Heart right ventricle (tissue), 16 donors: ENCODE measurements around the gene CACNA1E. TPM values are rescaled to one million over a fixed set of nuclear protein-coding genes. Genes with fewer than 3 reads are reported as not detected.

Source experiments
- ATAC-seq, 8 donors: fragments of 200-7000 bp; cut with Tn5 transposase; one replicate each; pipeline ENCODE4 v1.9.1; 2020; ENCODE audit warnings: mild to moderate bottlenecking in 8 of 8, moderate library complexity in 8 of 8, moderate number of reproducible peaks in 1 of 8
- DNase-seq, 2 donors: peaks; one replicate each; pipeline ENCODE4 v3.0.0-alpha.2; 2020
- H3K27ac ChIP-seq, 10 donors: fragments of 200-600 bp; sonication (generic) in 2 of 10; one replicate each; pipeline versions ENCODE4 v1.5.0 to v1.8.0; 2020 to 2022; ENCODE audit warnings: mild to moderate bottlenecking in 3 of 10
- H3K27me3 ChIP-seq, 7 donors: fragments of 200-600 bp; one replicate each; pipeline ENCODE4 v1.8.0; 2021 to 2022; ENCODE audit warnings: mild to moderate bottlenecking in 2 of 7
- H3K36me3 ChIP-seq, 9 donors: fragments of 200-600 bp; sonication (generic) in 1 of 9; one replicate each; pipeline versions ENCODE4 v1.5.0 to v1.8.0; 2020 to 2022; ENCODE audit warnings: mild to moderate bottlenecking in 2 of 9
- H3K4me1 ChIP-seq, 9 donors: fragments of 200-600 bp; sonication (generic) in 1 of 9; one replicate each; pipeline versions ENCODE4 v1.5.0 to v1.8.0; 2020 to 2022; ENCODE audit warnings: mild to moderate bottlenecking in 4 of 9
- H3K4me3 ChIP-seq, 10 donors: fragments of 200-600 bp; sonication (generic) in 2 of 10; one replicate each; pipeline versions ENCODE4 v1.5.0 to v1.8.0; 2020 to 2022; ENCODE audit warnings: mild to moderate bottlenecking in 7 of 10, moderate library complexity in 2 of 10
- H3K9me3 ChIP-seq, 11 donors: fragments of 200-600 bp in 10 of 11; sonication (generic) in 2 of 11; one replicate each; pipeline versions ENCODE4 v1.5.0 to v1.8.0; 2013 to 2022; ENCODE audit warnings: mild to moderate bottlenecking in 2 of 11, control low read depth in 1 of 11, moderate library complexity in 1 of 11
- CTCF ChIP-seq, 9 donors: fragments of 200-600 bp; sonication (generic) in 2 of 9; IDR thresholded peaks; one replicate each; pipeline versions ENCODE4 v1.5.0 to v1.8.0; 2021 to 2022; ENCODE audit warnings: antibody characterized with exemption in 9 of 9, mild to moderate bottlenecking in 5 of 9, moderate library complexity in 1 of 9
- WGBS, 2 donors: extraction: QIAGEN DNeasy Blood & Tissue Kit; methylation state at CpG; one replicate each; pipeline ENCODE4 v1.1.7; 2013; ENCODE audit warnings: inconsistent platforms in 1 of 2; 5-methylcytosine and 5-hydroxymethylcytosine counted together
- intact Hi-C, 10 donors: fragments of 100-400 bp; cut with DNase I; formaldehyde crosslinking; loops; one replicate each; pipeline versions ENCODE4 v1.11.1 to v1.14.2; 2022
- polyA plus RNA-seq, 2 donors: library from polyadenylated mRNA; stranded (reverse); fragments of 200-250 nt; gene quantifications; one replicate each; pipeline ENCODE4 v1.2.3, GENCODE V29; 2013
- total RNA-seq, 10 donors: library from RNA; stranded (reverse); fragmentation: NEBNext Ultra II Directional in 3 of 10; extraction: Animal tissue kit (Norgen Biotek cat#: 25700) in 3 of 10; gene quantifications; one replicate each; pipeline versions ENCODE4 v1.2.1 to v1.2.4, GENCODE V29; 2021 to 2023
- donor health status: Arrhythmogenic right ventricular cardiomyopathy.
- donor health status: ischemic (EF 13 %, LVEDD 7.1; RV severe dilation, severe dysfunction).
- donor health status: healthy with polysubstance abuse.
- donor health status: DM: no; HTN: yes; CAD: no.
- donor health status: DM: no; HTN: no; CAD: no.
- donor health status: ischemic (EF 25% LVEDD 6.9; RV normal size, moderate dysfunction).
- donor health status: ischemic (EF 25% LVEDD 5.7; RV mildly dilated, moderate dysfunction).
- donor health status: healthy.
- donor health status: DM: yes; HTN: yes; CAD: no.
- donor health status: Ischemic cardiomyopathy.
- donor health status: ischemic (EF 35%, LVEDD 5.7; RV mildly dilated, moderate dysfunction).
- donor health status: nonischemic (EF 11% LVEDD 7.7; RV severe dilation, severe dysfunction).
- donor health status: DM: yes; HTN: yes; CAD: no.
- donor health status: PGD.
- donor health status: ischemic (EF 29% LVEDD 5.4; RV normal size, mild dysfunction).
- donor health status: nonischemic (EF 23%, LVEDD 6.1; RV moderate dilation, normal function).

The CACNA1E gene
- total and polyA plus RNA-seq, 12 donors, result 0.04 to 21.7 (median 0.71) TPM

GRCh38 chr1:181493885-181494284, 10.6 kb downstream of the CACNA1E start:
- H3K36me3 ChIP-seq, result no peaks in the 10 kb centered on the region
- no peaks in the 10 kb centered on the region for H3K9me3 ChIP-seq
- no peak for ATAC-seq
- TF ChIP-seq CTCF (IDR thresholded peaks at IDR 0.05), result no peak
- no peak overlapping the region for H3K27ac ChIP-seq
- 76 to 82% methylated on average over 4 of the region's 4 CpGs for WGBS, 2 donors
- intact Hi-C loops, result no loop called here
- DNase-seq, result no peak
- no peak overlapping the region for H3K4me3 ChIP-seq
- peaks cover 0 to 9% (median 0%) of the 10 kb centered on the region in 9 donors for H3K4me1 ChIP-seq
- H3K27me3 ChIP-seq, result peaks cover 0 to 95% (median 65%) of the 10 kb centered on the region in 7 donors

- H3K4me3 ChIP-seq, result no peak overlapping the region
- ATAC-seq (no peak), DNase-seq (no peak)
- intact Hi-C loops, result no loop called here
- H3K4me1 ChIP-seq, result no peaks in the 10 kb centered on the region
- no peak overlapping the region for H3K27ac ChIP-seq
- 49 to 62% methylated on average over 1 of the region's 1 CpG for WGBS, 2 donors
- H3K27me3 ChIP-seq, result peaks cover 0 to 96% (median 66%) of the 10 kb centered on the region in 7 donors
- TF ChIP-seq CTCF (IDR thresholded peaks at IDR 0.05), result no peak
- no peaks in the 10 kb centered on the region for H3K9me3 ChIP-seq
- H3K36me3 ChIP-seq, result no peaks in the 10 kb centered on the region
These were observed 13.4 kb downstream of the CACNA1E start for GRCh38 chr1:181496759-181497158.

GRCh38 chr1:181497870-181498269, 14.6 kb downstream of the CACNA1E start:
- no peak overlapping the region for H3K27ac ChIP-seq
- H3K27me3 ChIP-seq, result peaks cover 0 to 94% (median 59%) of the 10 kb centered on the region in 7 donors
- no peak for TF ChIP-seq CTCF (IDR thresholded peaks at IDR 0.05)
- peaks cover 0 to 2% (median 0%) of the 10 kb centered on the region in 9 donors for H3K4me1 ChIP-seq
- H3K9me3 ChIP-seq, result no peaks in the 10 kb centered on the region
- no peak overlapping the region for H3K4me3 ChIP-seq
- ATAC-seq (no peak), DNase-seq (no peak)
- WGBS, 2 donors, result 65 to 75% methylated on average over 6 of the region's 6 CpGs
- H3K36me3 ChIP-seq, result no peaks in the 10 kb centered on the region
- intact Hi-C loops, result no loop called here

GRCh38 chr1:181499825-181500224, 16.5 kb downstream of the CACNA1E start:
- no peak overlapping the region for H3K4me3 ChIP-seq
- 87 to 91% methylated on average over 4 of the region's 4 CpGs for WGBS, 2 donors
- H3K4me1 ChIP-seq, result peaks cover 0 to 21% (median 0%) of the 10 kb centered on the region in 9 donors
- H3K36me3 ChIP-seq, result no peaks in the 10 kb centered on the region
- intact Hi-C loops, result no loop called here
- no peak for DNase-seq
- H3K27me3 ChIP-seq, result peaks cover 0 to 77% (median 49%) of the 10 kb centered on the region in 7 donors
- no peaks in the 10 kb centered on the region for H3K9me3 ChIP-seq
- H3K27ac ChIP-seq, result no peak overlapping the region
- no peak for TF ChIP-seq CTCF (IDR thresholded peaks at IDR 0.05)
- ATAC-seq, result no peak
